ENCODE results near the gene RTP5.

- TF ChIP-seq EZH2phosphoT487 (IDR thresholded peaks at IDR 0.05; ENCODE audit: insufficient read depth, low read depth) (no peak), EZH2 (IDR thresholded peaks at IDR 0.05; ENCODE audit: insufficient read depth, poor library complexity, severe bottlenecking) (no peak)
These were observed 8.8 kb downstream of the RTP5 start for GRCh38 chr2:241877989-241878970.

Data from GM23248 (cell line).